ENCODE data around the gene ARHGEF40.

Gene ARHGEF40

GRCh38 chr14:21040370-21040925, 29.7 kb upstream of the ARHGEF40 start:
- TF ChIP-seq, protein P1, sequence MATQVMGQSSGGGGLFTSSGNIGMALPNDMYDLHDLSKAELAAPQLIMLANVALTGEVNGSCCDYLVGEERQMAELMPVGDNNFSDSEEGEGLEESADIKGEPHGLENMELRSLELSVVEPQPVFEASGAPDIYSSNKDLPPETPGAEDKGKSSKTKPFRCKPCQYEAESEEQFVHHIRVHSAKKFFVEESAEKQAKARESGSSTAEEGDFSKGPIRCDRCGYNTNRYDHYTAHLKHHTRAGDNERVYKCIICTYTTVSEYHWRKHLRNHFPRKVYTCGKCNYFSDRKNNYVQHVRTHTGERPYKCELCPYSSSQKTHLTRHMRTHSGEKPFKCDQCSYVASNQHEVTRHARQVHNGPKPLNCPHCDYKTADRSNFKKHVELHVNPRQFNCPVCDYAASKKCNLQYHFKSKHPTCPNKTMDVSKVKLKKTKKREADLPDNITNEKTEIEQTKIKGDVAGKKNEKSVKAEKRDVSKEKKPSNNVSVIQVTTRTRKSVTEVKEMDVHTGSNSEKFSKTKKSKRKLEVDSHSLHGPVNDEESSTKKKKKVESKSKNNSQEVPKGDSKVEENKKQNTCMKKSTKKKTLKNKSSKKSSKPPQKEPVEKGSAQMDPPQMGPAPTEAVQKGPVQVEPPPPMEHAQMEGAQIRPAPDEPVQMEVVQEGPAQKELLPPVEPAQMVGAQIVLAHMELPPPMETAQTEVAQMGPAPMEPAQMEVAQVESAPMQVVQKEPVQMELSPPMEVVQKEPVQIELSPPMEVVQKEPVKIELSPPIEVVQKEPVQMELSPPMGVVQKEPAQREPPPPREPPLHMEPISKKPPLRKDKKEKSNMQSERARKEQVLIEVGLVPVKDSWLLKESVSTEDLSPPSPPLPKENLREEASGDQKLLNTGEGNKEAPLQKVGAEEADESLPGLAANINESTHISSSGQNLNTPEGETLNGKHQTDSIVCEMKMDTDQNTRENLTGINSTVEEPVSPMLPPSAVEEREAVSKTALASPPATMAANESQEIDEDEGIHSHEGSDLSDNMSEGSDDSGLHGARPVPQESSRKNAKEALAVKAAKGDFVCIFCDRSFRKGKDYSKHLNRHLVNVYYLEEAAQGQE (IDR thresholded peaks at IDR 0.05; ENCODE audit: insufficient read depth in 1 of 2, low read depth in 2 of 2, low read length in 2 of 2) = no peak
- no peak for TF ChIP-seq POLR2AphosphoS5 (IDR thresholded peaks at IDR 0.05; ENCODE audit: low read depth, low read length)
- TF ChIP-seq TAF1 (IDR thresholded peaks at IDR 0.05; ENCODE audit: borderline replicate concordance, insufficient read depth, low read length) = no peak
- TF ChIP-seq FOXP2 (optimal IDR thresholded peaks at IDR 0.05; ENCODE audit: borderline replicate concordance, extremely low read depth, extremely low read length, insufficient read depth) = no peak
- no peak for TF ChIP-seq SIN3A (IDR thresholded peaks at IDR 0.05; ENCODE audit: borderline replicate concordance, insufficient read depth, low read length)

- TF ChIP-seq, protein P1 (IDR thresholded peaks at IDR 0.05; ENCODE audit: insufficient read depth in 1 of 2, low read depth in 2 of 2, low read length in 2 of 2) = no peak
- no peak for TF ChIP-seq SIN3A (IDR thresholded peaks at IDR 0.05; ENCODE audit: borderline replicate concordance, insufficient read depth, low read length)
- no peak for TF ChIP-seq FOXP2 (optimal IDR thresholded peaks at IDR 0.05; ENCODE audit: borderline replicate concordance, extremely low read depth, extremely low read length, insufficient read depth)
- no peak for TF ChIP-seq TAF1 (IDR thresholded peaks at IDR 0.05; ENCODE audit: borderline replicate concordance, insufficient read depth, low read length)
- no peak for TF ChIP-seq POLR2AphosphoS5 (IDR thresholded peaks at IDR 0.05; ENCODE audit: low read depth, low read length)
Measured at GRCh38 chr14:21041676-21042433, 28.2 kb upstream of the ARHGEF40 start, which contains the start of gene RNASE7. Gene RNASE7 (plus strand): TSS chr14:21042362. CDS start chr14:21042993, 631 bp downstream.

DNA sequence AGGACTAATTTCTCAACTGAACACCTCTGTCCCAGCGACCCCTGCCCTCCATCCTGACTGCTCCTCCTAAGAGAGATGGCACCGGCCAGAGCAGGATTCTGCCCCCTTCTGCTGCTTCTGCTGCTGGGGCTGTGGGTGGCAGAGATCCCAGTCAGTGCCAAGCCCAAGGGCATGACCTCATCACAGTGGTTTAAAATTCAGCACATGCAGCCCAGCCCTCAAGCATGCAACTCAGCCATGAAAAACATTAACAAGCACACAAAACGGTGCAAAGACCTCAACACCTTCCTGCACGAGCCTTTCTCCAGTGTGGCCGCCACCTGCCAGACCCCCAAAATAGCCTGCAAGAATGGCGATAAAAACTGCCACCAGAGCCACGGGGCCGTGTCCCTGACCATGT, 27.2 kb upstream of the ARHGEF40 start:
- no peak for TF ChIP-seq TAF1 (IDR thresholded peaks at IDR 0.05; ENCODE audit: borderline replicate concordance, insufficient read depth, low read length)
- TF ChIP-seq SIN3A (IDR thresholded peaks at IDR 0.05; ENCODE audit: borderline replicate concordance, insufficient read depth, low read length) = no peak
- no peak for TF ChIP-seq POLR2AphosphoS5 (IDR thresholded peaks at IDR 0.05; ENCODE audit: low read depth, low read length)
- no peak for TF ChIP-seq FOXP2 (optimal IDR thresholded peaks at IDR 0.05; ENCODE audit: borderline replicate concordance, extremely low read depth, extremely low read length, insufficient read depth)
- TF ChIP-seq, protein P1 (IDR thresholded peaks at IDR 0.05; ENCODE audit: insufficient read depth in 1 of 2, low read depth in 2 of 2, low read length in 2 of 2) = no peak

DNA sequence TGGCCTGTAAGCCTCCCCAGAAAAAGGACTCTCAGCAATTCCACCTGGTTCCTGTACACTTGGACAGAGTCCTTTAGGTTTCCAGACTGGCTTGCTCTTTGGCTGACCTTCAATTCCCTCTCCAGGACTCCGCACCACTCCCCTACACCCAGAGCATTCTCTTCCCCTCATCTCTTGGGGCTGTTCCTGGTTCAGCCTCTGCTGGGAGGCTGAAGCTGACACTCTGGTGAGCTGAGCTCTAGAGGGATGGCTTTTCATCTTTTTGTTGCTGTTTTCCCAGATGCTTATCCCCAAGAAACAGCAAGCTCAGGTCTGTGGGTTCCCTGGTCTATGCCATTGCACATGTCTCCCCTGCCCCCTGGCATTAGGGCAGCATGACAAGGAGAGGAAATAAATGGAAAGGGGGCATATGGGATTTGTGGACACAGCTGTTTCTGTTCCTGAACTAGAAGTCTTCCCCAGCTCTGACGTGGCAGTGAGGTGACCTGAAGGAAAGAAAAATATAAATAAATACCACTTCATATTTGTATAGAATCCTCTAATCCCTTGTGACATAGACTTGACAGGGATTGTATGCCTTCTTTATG, 26.6 kb upstream of the ARHGEF40 start:
- TF ChIP-seq SIN3A (IDR thresholded peaks at IDR 0.05; ENCODE audit: borderline replicate concordance, insufficient read depth, low read length) (no peak), FOXP2 (optimal IDR thresholded peaks at IDR 0.05; ENCODE audit: borderline replicate concordance, extremely low read depth, extremely low read length, insufficient read depth) (no peak), TAF1 (IDR thresholded peaks at IDR 0.05; ENCODE audit: borderline replicate concordance, insufficient read depth, low read length) (no peak)
- TF ChIP-seq, protein P1 (IDR thresholded peaks at IDR 0.05; ENCODE audit: insufficient read depth in 1 of 2, low read depth in 2 of 2, low read length in 2 of 2) = no peak
